SK-N-SH treated with all-trans-retinoic acid at 6 μM for 48 hours (cell line): Measurements from ENCODE around the gene HSPB7.

Experiments used
- CREB5 ChIP-seq: fragments of 250-450 bp; sonication (Bioruptor Pico); IDR thresholded peaks from 2 replicates; pipeline ENCODE4 v1.5.1; 2020; ENCODE audit warnings: low read depth, mild to moderate bottlenecking, moderate library complexity
- ESRRG ChIP-seq: fragments of 250-450 bp; sonication (Bioruptor Pico); IDR thresholded peaks from 2 replicates; pipeline ENCODE4 v1.6.1; 2021; ENCODE audit warnings: mild to moderate bottlenecking
- PATZ1 ChIP-seq: fragments of 250-450 bp; sonication (Bioruptor Pico); IDR thresholded peaks from 2 replicates; pipeline ENCODE4 v1.8.0; 2020; ENCODE audit warnings: mild to moderate bottlenecking, moderate library complexity, borderline replicate concordance
- RARB ChIP-seq: fragments of 250-450 bp; sonication (Bioruptor Pico); IDR thresholded peaks from 2 replicates; pipeline ENCODE4 v1.8.0; 2021; ENCODE audit warnings: mild to moderate bottlenecking, moderate library complexity
- SNAI2 ChIP-seq: fragments of 250-450 bp; sonication (Bioruptor Pico); IDR thresholded peaks from 2 replicates; pipeline ENCODE4 v1.5.0; 2020; ENCODE audit warnings: mild to moderate bottlenecking, moderate library complexity
- ZFP3 ChIP-seq: fragments of 250-450 bp; sonication (Bioruptor Pico); IDR thresholded peaks from 2 replicates; pipeline ENCODE4 v1.5.0; 2020; ENCODE audit warnings: mild to moderate bottlenecking, moderate library complexity
- ZNF565 ChIP-seq: fragments of 450-650 bp; formaldehyde crosslinking; conservative IDR thresholded peaks from 2 replicates; pipeline ENCODE4 v1.5.0; 2020; ENCODE audit warnings: low read depth, mild to moderate bottlenecking, moderate library complexity
- ZNF70 ChIP-seq: fragments of 450-650 bp; formaldehyde crosslinking; IDR thresholded peaks from 2 replicates; pipeline ENCODE4 v1.5.0; 2020; ENCODE audit warnings: mild to moderate bottlenecking, moderate library complexity

GRCh38 chr1:15994081-15994480, 23.8 kb downstream of the HSPB7 start:
- TF ChIP-seq RARB (no peak), ZNF70 (CRISPR knock-in tag) (no peak), ZFP3 (CRISPR knock-in tag) (no peak), PATZ1 (CRISPR knock-in tag) (no peak), CREB5 (CRISPR knock-in tag) (no peak), SNAI2 (CRISPR knock-in tag) (no peak), ZNF565 (no peak), ESRRG (CRISPR knock-in tag) (no peak)
